Endodermal cell (in vitro differentiated cells): Measurements from ENCODE around the gene RCSD1. TPM values are rescaled to one million over a fixed set of nuclear protein-coding genes. Genes with fewer than 3 reads are reported as not detected.

Experiments used
- DNase-seq: peaks from one replicate; pipeline ENCODE4 v3.0.0-alpha.2; 2017
- H3K27ac ChIP-seq: 2 replicates; pipeline ENCODE4 v1.5.1; 2013; ENCODE audit warnings: mild to moderate bottlenecking, low read depth, low read length, moderate library complexity
- H3K27me3 ChIP-seq: 2 replicates; pipeline ENCODE4 v1.6.1; 2013; ENCODE audit warnings: mild to moderate bottlenecking, low read length, moderate library complexity; ENCODE audit not compliant: insufficient read depth, control insufficient read depth, poor library complexity, severe bottlenecking
- H3K36me3 ChIP-seq: 2 replicates; pipeline ENCODE4 v1.7.0; 2013; ENCODE audit warnings: mild to moderate bottlenecking, low read length, moderate library complexity; ENCODE audit not compliant: control insufficient read depth, insufficient read depth
- H3K4me1 ChIP-seq: one replicate; pipeline ENCODE4 v1.7.0; 2013; ENCODE audit warnings: low read length; ENCODE audit not compliant: control insufficient read depth, insufficient read depth
- H3K4me3 ChIP-seq: 2 replicates; pipeline ENCODE4 v1.5.1; 2013; ENCODE audit warnings: mild to moderate bottlenecking, low read length, moderate library complexity
- H3K9ac ChIP-seq: 2 replicates; pipeline ENCODE4 v1.6.1; 2013; ENCODE audit warnings: mild to moderate bottlenecking, low read length, moderate library complexity; ENCODE audit not compliant: poor library complexity, severe bottlenecking; ENCODE audit errors: extremely low read depth
- H3K9me3 ChIP-seq: 2 replicates; pipeline ENCODE4 v1.6.1; 2013; ENCODE audit warnings: mild to moderate bottlenecking, low read length, moderate library complexity; ENCODE audit not compliant: control insufficient read depth
- H3K27ac Mint-ChIP-seq: 2 replicates; pipeline ENCODE4 v1.8.0; 2020; ENCODE audit warnings: mixed read lengths
- H3K27me3 Mint-ChIP-seq: 2 replicates; pipeline ENCODE4 v1.8.0; 2021; ENCODE audit warnings: mild to moderate bottlenecking, mixed read lengths; ENCODE audit not compliant: insufficient read depth
- H3K36me3 Mint-ChIP-seq: 2 replicates; pipeline ENCODE4 v1.8.0; 2020; ENCODE audit warnings: low read depth, mixed read lengths
- H3K4me1 Mint-ChIP-seq: 2 replicates; pipeline ENCODE4 v1.8.0; 2020; ENCODE audit warnings: mixed read lengths
- H3K4me3 Mint-ChIP-seq: 2 replicates; pipeline ENCODE4 v1.8.0; 2020; ENCODE audit warnings: mild to moderate bottlenecking, moderate library complexity, mixed read lengths
- H3K9me3 Mint-ChIP-seq: 2 replicates; pipeline ENCODE4 v1.8.0; 2020; ENCODE audit warnings: mild to moderate bottlenecking, mixed read lengths
- CTCF ChIP-seq: fragments of 200-600 bp; sonication (generic); conservative IDR thresholded peaks from 2 replicates; pipeline ENCODE4 v1.5.0; 2021; ENCODE audit warnings: antibody characterized with exemption, mild to moderate bottlenecking
- WGBS, 2 experiments: methylation state at CpG; one replicate each; pipeline versions ENCODE4 v1.1.5 to v1.1.7; 2013; ENCODE audit warnings: missing lambda C conversion rate in 2 of 2, mixed read lengths in 1 of 2; ENCODE audit not compliant: insufficient coverage in 1 of 2, insufficient read length in 1 of 2; 5-methylcytosine and 5-hydroxymethylcytosine counted together
- total RNA-seq, 2 donors: library from RNA; stranded (reverse); fragmentation: NEBNext Ultra II Directional in 1 of 2; extraction: Animal tissue kit (Norgen Biotek cat#: 25700) in 1 of 2; gene quantifications; 2 replicates in 1 of 2; 3 replicates in 1 of 2; pipeline ENCODE4 v1.2.1, GENCODE V29; 2021

RCSD1 gene
- total RNA-seq, 2 donors from 2014 or later = 0.11 to 0.29 TPM

GRCh38 chr1:167634435-167634834, 4.4 kb downstream of the RCSD1 start:
- Mint-ChIP-seq H3K27ac (no peak overlapping the region), H3K4me3 (no peak overlapping the region), H3K36me3 (no peaks in the 10 kb centered on the region), H3K9me3 (no peaks in the 10 kb centered on the region), H3K27me3 (peaks cover 76% of the 10 kb centered on the region), H3K4me1 (peaks cover 21% of the 10 kb centered on the region)
- 100% methylated on average over 2 of the region's 2 CpGs for WGBS, 2 experiments
- no peaks in the 10 kb centered on the region for H3K36me3 ChIP-seq
- H3K27ac ChIP-seq = no peak overlapping the region
- no peaks in the 10 kb centered on the region for H3K9me3 ChIP-seq
- H3K4me3 ChIP-seq = no peak overlapping the region
- DNase-seq = no peak
- H3K27me3 ChIP-seq = peaks cover 64% of the 10 kb centered on the region
- H3K9ac ChIP-seq = no peak overlapping the region
- H3K4me1 ChIP-seq = no peaks in the 10 kb centered on the region
- TF ChIP-seq CTCF = no peak

- 20 to 39% methylated on average over 13 to 19 of the region's 19 CpGs for WGBS, 2 experiments
- H3K27me3 Mint-ChIP-seq = peaks cover 70% of the 10 kb centered on the region
- H3K4me1 Mint-ChIP-seq = peaks cover 21% of the 10 kb centered on the region
Measured at GRCh38 chr1:167635156-167635648, 5.2 kb downstream of the RCSD1 start.

GRCh38 chr1:167635941-167636340, 5.9 kb downstream of the RCSD1 start:
- Histone ChIP-seq H3K36me3 (no peaks in the 10 kb centered on the region), H3K9me3 (no peaks in the 10 kb centered on the region), H3K27me3 (peaks cover 51% of the 10 kb centered on the region), H3K4me1 (no peaks in the 10 kb centered on the region), H3K4me3 (no peak overlapping the region), H3K9ac (no peak overlapping the region), H3K27ac (no peak overlapping the region)
- DNase-seq = no peak
- no peaks in the 10 kb centered on the region for H3K36me3 Mint-ChIP-seq
- no peaks in the 10 kb centered on the region for H3K9me3 Mint-ChIP-seq
- no peak overlapping the region for H3K27ac Mint-ChIP-seq
- peaks cover 15% of the 10 kb centered on the region for H3K4me1 Mint-ChIP-seq
- 91 to 94% methylated on average over 3 of the region's 3 CpGs for WGBS, 2 experiments
- no peak overlapping the region for H3K4me3 Mint-ChIP-seq
- H3K27me3 Mint-ChIP-seq = peaks cover 65% of the 10 kb centered on the region
- no peak for TF ChIP-seq CTCF

More at GRCh38 chr1:167635156-167635648, 5.2 kb downstream of the RCSD1 start:
- Mint-ChIP-seq H3K4me3 (peak overlapping the region; percentile 19), H3K9me3 (no peaks in the 10 kb centered on the region), H3K27ac (no peak overlapping the region), H3K36me3 (no peaks in the 10 kb centered on the region)
- DNase-seq = peak; percentile 83
- no peak overlapping the region for H3K9ac ChIP-seq
- no peaks in the 10 kb centered on the region for H3K9me3 ChIP-seq
- H3K36me3 ChIP-seq = no peaks in the 10 kb centered on the region
- H3K27ac ChIP-seq = no peak overlapping the region
- H3K4me1 ChIP-seq = no peaks in the 10 kb centered on the region
- no peak overlapping the region for H3K4me3 ChIP-seq
- H3K27me3 ChIP-seq = peaks cover 58% of the 10 kb centered on the region
- TF ChIP-seq CTCF = no peak
